ENCODE data around the gene RPGRIP1. TPM values are rescaled to one million over a fixed set of nuclear protein-coding genes. Genes with fewer than 3 reads are reported as not detected.

Gene RPGRIP1
- total RNA-seq, 1 donor from 2014 or later: 1.1 TPM

DNA sequence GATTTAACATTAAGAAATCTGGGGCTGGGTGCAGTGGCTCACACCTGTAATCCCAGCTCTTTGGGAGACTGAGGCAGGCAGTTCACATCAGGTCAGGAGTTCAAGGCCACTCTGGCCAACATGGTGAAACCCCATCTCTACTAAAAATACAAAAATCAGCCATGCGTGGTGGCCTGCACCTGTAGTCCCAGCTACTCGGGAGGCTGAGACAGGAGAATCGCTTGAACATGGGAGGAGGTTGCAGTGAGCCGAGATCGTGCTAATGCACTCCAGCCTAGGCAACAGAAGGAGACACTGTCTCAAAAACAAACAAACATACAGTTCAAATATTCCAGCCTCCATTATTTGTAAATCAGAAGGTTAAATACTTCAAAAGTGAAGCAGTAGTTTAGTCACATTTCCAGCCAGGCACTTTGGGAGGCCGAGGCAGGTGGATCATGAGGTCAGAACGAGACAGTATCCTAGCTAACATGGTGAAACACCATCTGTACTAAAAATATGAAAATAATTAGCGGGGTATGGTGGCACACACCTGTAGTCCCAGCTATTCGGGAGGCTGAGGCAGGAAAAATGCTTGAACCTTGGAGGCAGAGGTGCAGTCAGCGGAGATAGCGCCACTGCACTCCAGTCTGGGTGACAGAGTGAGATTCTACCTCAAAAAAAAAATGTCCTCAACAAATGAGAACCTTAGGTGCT, 40.9 kb upstream of the RPGRIP1 start:
- TF ChIP-seq, protein P1, sequence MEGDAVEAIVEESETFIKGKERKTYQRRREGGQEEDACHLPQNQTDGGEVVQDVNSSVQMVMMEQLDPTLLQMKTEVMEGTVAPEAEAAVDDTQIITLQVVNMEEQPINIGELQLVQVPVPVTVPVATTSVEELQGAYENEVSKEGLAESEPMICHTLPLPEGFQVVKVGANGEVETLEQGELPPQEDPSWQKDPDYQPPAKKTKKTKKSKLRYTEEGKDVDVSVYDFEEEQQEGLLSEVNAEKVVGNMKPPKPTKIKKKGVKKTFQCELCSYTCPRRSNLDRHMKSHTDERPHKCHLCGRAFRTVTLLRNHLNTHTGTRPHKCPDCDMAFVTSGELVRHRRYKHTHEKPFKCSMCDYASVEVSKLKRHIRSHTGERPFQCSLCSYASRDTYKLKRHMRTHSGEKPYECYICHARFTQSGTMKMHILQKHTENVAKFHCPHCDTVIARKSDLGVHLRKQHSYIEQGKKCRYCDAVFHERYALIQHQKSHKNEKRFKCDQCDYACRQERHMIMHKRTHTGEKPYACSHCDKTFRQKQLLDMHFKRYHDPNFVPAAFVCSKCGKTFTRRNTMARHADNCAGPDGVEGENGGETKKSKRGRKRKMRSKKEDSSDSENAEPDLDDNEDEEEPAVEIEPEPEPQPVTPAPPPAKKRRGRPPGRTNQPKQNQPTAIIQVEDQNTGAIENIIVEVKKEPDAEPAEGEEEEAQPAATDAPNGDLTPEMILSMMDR (IDR thresholded peaks at IDR 0.05): no peak
- Histone ChIP-seq H3K4me3 (no peak overlapping the region), H3K4me1 (peaks cover 90% of the 10 kb centered on the region), H3K27ac (no peak overlapping the region), H3K27me3 (ENCODE audit: low read depth) (no peaks in the 10 kb centered on the region), H3K9me3 (no peaks in the 10 kb centered on the region), H3K36me3 (peaks cover 60% of the 10 kb centered on the region)
- DNase-seq (no peak), ATAC-seq (no peak)
- intact Hi-C loops (cut with DNase I): no loop called here

DNA sequence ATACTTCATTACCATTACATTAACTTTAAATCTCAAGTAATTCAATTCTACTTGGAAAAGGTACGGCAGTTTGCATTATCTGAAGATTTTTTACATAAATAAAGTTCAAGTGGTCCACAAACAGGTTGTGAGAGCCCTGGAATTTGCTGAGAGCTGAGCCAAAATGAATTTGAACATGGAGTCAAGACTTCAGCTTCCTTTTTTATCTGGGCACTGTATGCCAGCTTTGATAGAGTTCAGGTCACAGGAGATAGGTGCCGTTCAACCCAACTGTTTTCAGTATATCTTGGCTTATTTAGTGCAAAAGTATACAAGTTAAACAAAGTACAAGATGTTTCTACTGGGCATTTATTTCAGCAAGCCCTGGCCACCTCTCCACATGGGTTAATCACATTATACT, 39.5 kb upstream of the RPGRIP1 start:
- DNase-seq (no peak), ATAC-seq (peak in 1 of 2 donors; percentile 60)
- intact Hi-C loops (cut with DNase I): no loop called here
- TF ChIP-seq, protein P1 (IDR thresholded peaks at IDR 0.05): no peak
- Histone ChIP-seq H3K9me3 (no peaks in the 10 kb centered on the region), H3K4me1 (peaks cover 90% of the 10 kb centered on the region), H3K36me3 (peaks cover 61% of the 10 kb centered on the region), H3K27ac (no peak overlapping the region), H3K4me3 (no peak overlapping the region), H3K27me3 (ENCODE audit: low read depth) (no peaks in the 10 kb centered on the region)

DNA sequence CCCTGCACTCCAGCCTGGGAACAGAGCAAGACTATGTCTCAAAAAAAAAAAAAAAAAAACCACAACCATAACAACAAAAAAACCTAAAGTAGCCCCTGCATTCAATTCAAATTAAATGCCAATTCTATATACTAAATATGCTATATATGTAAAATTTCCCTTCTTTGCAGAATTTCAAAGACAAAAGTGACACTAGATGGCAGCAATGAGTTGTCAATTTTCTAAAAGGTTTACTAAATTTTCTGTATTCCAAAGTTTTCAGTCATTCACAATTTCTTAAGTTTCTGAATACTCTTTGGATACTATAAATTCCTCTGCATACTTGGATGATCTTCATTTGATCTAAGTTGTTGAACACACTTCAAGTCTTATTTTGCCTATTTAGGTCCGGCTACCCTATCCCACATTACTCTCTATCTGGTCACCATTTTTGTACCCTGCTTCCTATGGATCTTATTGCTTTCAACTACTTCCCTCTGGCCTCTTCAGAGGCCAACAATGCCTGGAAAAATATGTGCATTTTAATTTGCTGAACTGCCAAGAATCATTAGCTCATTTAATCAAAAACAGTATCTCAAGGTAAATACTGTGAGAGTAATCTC, 38.6 kb upstream of the RPGRIP1 start:
- H3K4me1 ChIP-seq: peaks cover 87% of the 10 kb centered on the region
- intact Hi-C loops (cut with DNase I): no loop called here

DNA sequence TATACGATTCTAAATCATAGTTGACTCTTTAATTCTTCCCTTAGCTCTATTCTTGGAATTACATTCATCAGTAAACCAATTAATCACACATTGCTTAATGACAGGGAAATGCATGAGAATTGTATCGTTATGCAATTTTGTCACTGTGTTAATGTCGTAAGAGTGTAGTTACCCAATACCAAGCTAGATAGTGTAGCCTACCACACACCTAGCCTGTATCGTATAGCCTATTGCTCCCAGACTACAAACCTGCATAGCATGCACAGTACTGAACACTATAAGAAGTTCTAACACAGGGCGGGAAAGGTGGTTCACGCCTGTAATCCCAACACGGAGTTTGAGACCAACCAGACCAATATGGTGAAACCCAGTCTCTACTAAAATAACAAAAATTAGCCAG, 35.3 kb upstream of the RPGRIP1 start:
- Histone ChIP-seq H3K4me3 (no peak overlapping the region), H3K36me3 (peaks cover 65% of the 10 kb centered on the region), H3K27me3 (ENCODE audit: low read depth) (no peaks in the 10 kb centered on the region), H3K4me1 (peaks cover 75% of the 10 kb centered on the region), H3K27ac (no peak overlapping the region), H3K9me3 (no peaks in the 10 kb centered on the region)
- DNase-seq (no peak), ATAC-seq (peak; percentile 59 to 64)
- intact Hi-C loops (cut with DNase I): no loop called here
- TF ChIP-seq, protein P1 (IDR thresholded peaks at IDR 0.05): no peak

More for the DNA sequence above, 38.6 kb upstream of the RPGRIP1 start:
- TF ChIP-seq, protein P1 (IDR thresholded peaks at IDR 0.05): peak; percentile 43
- DNase-seq (no peak), ATAC-seq (no peak)
- H3K36me3 ChIP-seq: peaks cover 54% of the 10 kb centered on the region
- H3K9me3 ChIP-seq: no peaks in the 10 kb centered on the region
- H3K27ac ChIP-seq: no peak overlapping the region
- H3K27me3 ChIP-seq (ENCODE audit: low read depth): no peaks in the 10 kb centered on the region
- H3K4me3 ChIP-seq: no peak overlapping the region

DNA sequence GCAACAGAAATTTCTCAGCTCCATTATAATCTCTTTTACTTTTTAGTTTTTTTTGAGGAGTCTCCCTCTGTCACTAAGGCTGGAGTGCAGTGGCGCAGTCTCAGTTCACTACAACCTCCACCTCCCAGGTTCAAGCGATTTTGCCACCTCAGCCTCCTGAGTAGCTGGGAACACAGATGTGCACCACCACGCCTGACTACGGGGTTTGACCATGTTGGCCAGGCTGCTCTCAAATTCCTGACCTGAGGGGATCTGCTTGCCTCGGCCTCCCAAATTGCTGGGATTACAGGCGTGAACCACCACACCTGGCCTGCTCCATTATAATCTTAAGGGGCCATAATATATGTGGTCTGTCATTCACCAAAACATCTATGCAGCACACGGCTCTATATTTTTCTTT, 34.1 kb upstream of the RPGRIP1 start:
- Histone ChIP-seq H3K4me1 (peaks cover 63% of the 10 kb centered on the region), H3K36me3 (peaks cover 66% of the 10 kb centered on the region), H3K9me3 (no peaks in the 10 kb centered on the region), H3K27me3 (ENCODE audit: low read depth) (no peaks in the 10 kb centered on the region), H3K27ac (no peak overlapping the region), H3K4me3 (no peak overlapping the region)
- DNase-seq (no peak), ATAC-seq (no peak)
- intact Hi-C loops (cut with DNase I): no loop called here
- TF ChIP-seq, protein P1 (IDR thresholded peaks at IDR 0.05): no peak
